OCI-LY7 (cell line): ENCODE measurements around the gene ABHD12. TPM values are rescaled to one million over a fixed set of nuclear protein-coding genes. Genes with fewer than 3 reads are reported as not detected.

Source experiments
- BruUV-seq: library from RNA; stranded (reverse); fragments of 400-500 nt; replicated peaks from 2 replicates; lab custom pipeline; 2021; lab: Mats Ljungman, UMichigan
- CTCF ChIA-PET: fragments of 300-600 bp; sonication (Branson Sonifier 250); formaldehyde crosslinking; loops from one replicate; lab custom pipeline; 2022; ENCODE audit warnings: antibody characterized with exemption; ENCODE audit not compliant: unreplicated experiment; lab: Charles Lee
- POLR2A ChIA-PET: fragments of 300-600 bp; sonication (Branson Sonifier 250); formaldehyde crosslinking; loops from one replicate; lab custom pipeline; 2022; ENCODE audit warnings: antibody characterized with exemption; lab: Charles Lee
- DNase-seq: peaks from one replicate; pipeline ENCODE4 v3.0.0-alpha.2; 2015; ENCODE audit warnings: low spot score
- H2AFZ ChIP-seq: fragments of 200-600 bp; sonication (generic), shearing (Covaris generic); 2 replicates; pipeline ENCODE4 v1.6.1; 2014; ENCODE audit warnings: mild to moderate bottlenecking, antibody characterized with exemption, low read length, moderate library complexity
- H3K27ac ChIP-seq: fragments of 200-600 bp; sonication (generic); 2 replicates; pipeline ENCODE4 v1.5.1; 2014; ENCODE audit warnings: mixed run types, low read depth, mild to moderate bottlenecking, moderate library complexity, low read length, inconsistent platforms; ENCODE audit not compliant: poor library complexity, severe bottlenecking
- H3K36me3 ChIP-seq: fragments of 200-600 bp; sonication (generic); 2 replicates; pipeline ENCODE4 v1.6.1; 2014; ENCODE audit warnings: mild to moderate bottlenecking, antibody characterized with exemption, low read length, moderate library complexity, mixed read lengths; ENCODE audit not compliant: insufficient read depth
- H3K4me1 ChIP-seq: fragments of 200-600 bp; sonication (generic); 2 replicates; pipeline ENCODE4 v1.5.1; 2014; ENCODE audit warnings: mild to moderate bottlenecking, low read length; ENCODE audit not compliant: insufficient read depth, poor library complexity, severe bottlenecking
- H3K4me2 ChIP-seq: fragments of 200-600 bp; sonication (generic); 2 replicates; pipeline ENCODE4 v1.6.1; 2014; ENCODE audit warnings: mild to moderate bottlenecking, low read length
- H3K4me3 ChIP-seq: fragments of 200-600 bp; sonication (generic); 2 replicates; pipeline ENCODE4 v1.5.1; 2014; ENCODE audit warnings: mild to moderate bottlenecking, low read depth, low read length; ENCODE audit not compliant: poor library complexity, severe bottlenecking
- H3K79me2 ChIP-seq: fragments of 200-600 bp; sonication (generic); 2 replicates; pipeline ENCODE4 v1.6.1; 2016; ENCODE audit warnings: low read depth, mild to moderate bottlenecking, low read length, moderate library complexity, mixed read lengths; ENCODE audit not compliant: insufficient read depth
- H3K9me2 ChIP-seq: fragments of 200-600 bp; sonication (generic); 2 replicates; pipeline ENCODE4 v1.6.1; 2016; ENCODE audit warnings: mild to moderate bottlenecking, low read length, mixed read lengths; ENCODE audit not compliant: insufficient read depth
- H3K9me3 ChIP-seq: fragments of 200-600 bp; sonication (generic); 2 replicates; pipeline ENCODE4 v1.6.1; 2014; ENCODE audit warnings: mild to moderate bottlenecking, mixed run types, low read length, mixed read lengths
- H4K20me1 ChIP-seq: fragments of 200-600 bp; sonication (generic); 2 replicates; pipeline ENCODE4 v1.6.1; 2014; ENCODE audit warnings: mild to moderate bottlenecking, antibody characterized with exemption, low read length, moderate library complexity, mixed read lengths; ENCODE audit not compliant: insufficient read depth
- EZH2phosphoT487 ChIP-seq: fragments of 200-600 bp; sonication (generic); IDR thresholded peaks from 2 replicates; pipeline ENCODE4 v1.6.1; 2018; ENCODE audit warnings: low read depth, borderline replicate concordance, mild to moderate bottlenecking, mixed run types, antibody characterized with exemption, low read length, moderate library complexity, mixed read lengths
- intact Hi-C: fragments of 100-400 bp; cut with micrococcal nuclease; formaldehyde crosslinking; loops from one replicate; pipeline ENCODE4 v1.10.0; 2022; ENCODE audit not compliant: unreplicated experiment
- total RNA-seq, 2 experiments: library from RNA; depleted of rRNA in 1 of 2; stranded (reverse); fragments of >200 nt in 1 of 2; shearing (Covaris generic) in 1 of 2; gene quantifications; 2 replicates each; pipeline ENCODE4 v1.2.3, GENCODE V29; 2014 to 2022
- TF ChIP-seq, protein P1 (sequence below): fragments of 200-600 bp; sonication (generic); conservative IDR thresholded peaks from 2 replicates; pipeline ENCODE4 v1.5.1; 2014; ENCODE audit warnings: mild to moderate bottlenecking, antibody characterized with exemption, low read length, moderate library complexity, mixed read lengths

The ABHD12 gene
- total RNA-seq, 2 experiments from 2014 or later = 10.6 to 12.9 TPM

DNA sequence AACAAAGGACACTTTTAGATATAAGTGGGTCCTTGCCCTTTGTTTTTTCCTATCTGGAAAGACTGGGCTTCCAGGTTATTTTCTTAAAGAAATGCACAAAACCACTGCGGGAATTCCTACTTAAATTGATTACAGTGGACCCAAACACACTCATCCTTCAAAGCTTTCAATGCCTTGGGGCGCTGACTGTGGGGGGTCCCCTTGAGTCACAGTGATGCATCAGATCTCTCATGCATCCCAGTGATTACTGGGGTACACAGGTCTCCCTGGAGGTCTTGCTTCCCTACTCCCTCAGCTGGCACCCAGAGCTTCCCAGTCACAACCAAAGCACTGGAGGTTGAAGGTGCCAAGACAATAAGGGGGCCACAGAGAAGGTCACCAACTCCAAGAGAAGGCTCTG lies 20.7 kb downstream of the ABHD12 start:
- Histone ChIP-seq H3K9me2 (no peaks in the 10 kb centered on the region), H4K20me1 (no peaks in the 10 kb centered on the region; the same call in 1 of the 2 replicates), H3K36me3 (no peaks in the 10 kb centered on the region), H3K4me1 (no peaks in the 10 kb centered on the region), H3K9me3 (no peaks in the 10 kb centered on the region), H3K4me3 (no peak overlapping the region), H2AFZ (no peak overlapping the region), H3K79me2 (no peaks in the 10 kb centered on the region), H3K4me2 (no peak overlapping the region), H3K27ac (no peak overlapping the region)
- ChIA-PET CTCF (no interaction called here), POLR2A (interaction anchor here (0.6 kb wide), 3 partner anchors 12 to 24 kb away, joined by 3 to 5 read pairs (median 3); no protein-coding TSS in a partner anchor)
- no TSS peak for BruUV-seq
- TF ChIP-seq, protein P1, sequence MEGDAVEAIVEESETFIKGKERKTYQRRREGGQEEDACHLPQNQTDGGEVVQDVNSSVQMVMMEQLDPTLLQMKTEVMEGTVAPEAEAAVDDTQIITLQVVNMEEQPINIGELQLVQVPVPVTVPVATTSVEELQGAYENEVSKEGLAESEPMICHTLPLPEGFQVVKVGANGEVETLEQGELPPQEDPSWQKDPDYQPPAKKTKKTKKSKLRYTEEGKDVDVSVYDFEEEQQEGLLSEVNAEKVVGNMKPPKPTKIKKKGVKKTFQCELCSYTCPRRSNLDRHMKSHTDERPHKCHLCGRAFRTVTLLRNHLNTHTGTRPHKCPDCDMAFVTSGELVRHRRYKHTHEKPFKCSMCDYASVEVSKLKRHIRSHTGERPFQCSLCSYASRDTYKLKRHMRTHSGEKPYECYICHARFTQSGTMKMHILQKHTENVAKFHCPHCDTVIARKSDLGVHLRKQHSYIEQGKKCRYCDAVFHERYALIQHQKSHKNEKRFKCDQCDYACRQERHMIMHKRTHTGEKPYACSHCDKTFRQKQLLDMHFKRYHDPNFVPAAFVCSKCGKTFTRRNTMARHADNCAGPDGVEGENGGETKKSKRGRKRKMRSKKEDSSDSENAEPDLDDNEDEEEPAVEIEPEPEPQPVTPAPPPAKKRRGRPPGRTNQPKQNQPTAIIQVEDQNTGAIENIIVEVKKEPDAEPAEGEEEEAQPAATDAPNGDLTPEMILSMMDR = no peak
- no peak for TF ChIP-seq EZH2phosphoT487
- intact Hi-C loops = no loop called here
- DNase-seq = no peak

DNA sequence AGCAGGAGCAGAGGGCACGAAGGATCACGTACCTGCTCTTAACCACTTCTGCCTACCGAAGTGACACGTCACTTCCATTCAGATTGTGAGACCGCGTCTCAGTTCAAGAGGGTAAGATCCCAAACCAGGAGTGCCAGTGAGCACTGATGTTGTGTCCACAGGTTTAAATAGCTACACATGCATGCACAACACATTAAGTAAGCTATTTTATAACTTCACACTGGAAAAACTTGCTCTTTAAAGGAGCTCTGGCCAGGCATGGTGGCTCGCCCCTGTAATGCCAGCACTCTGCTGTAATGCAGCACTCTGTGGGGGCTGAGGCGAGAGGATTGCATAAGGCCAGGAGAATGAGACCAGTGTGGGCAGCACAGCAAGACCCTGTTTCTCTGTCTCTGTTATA lies 21.1 kb downstream of the ABHD12 start:
- CTCF ChIA-PET = no interaction called here
- intact Hi-C loops = no loop called here
- POLR2A ChIA-PET = interaction anchor here (0.6 kb wide), 1 partner anchor 24 kb away, joined by 3 read pairs; no protein-coding TSS in a partner anchor

DNA sequence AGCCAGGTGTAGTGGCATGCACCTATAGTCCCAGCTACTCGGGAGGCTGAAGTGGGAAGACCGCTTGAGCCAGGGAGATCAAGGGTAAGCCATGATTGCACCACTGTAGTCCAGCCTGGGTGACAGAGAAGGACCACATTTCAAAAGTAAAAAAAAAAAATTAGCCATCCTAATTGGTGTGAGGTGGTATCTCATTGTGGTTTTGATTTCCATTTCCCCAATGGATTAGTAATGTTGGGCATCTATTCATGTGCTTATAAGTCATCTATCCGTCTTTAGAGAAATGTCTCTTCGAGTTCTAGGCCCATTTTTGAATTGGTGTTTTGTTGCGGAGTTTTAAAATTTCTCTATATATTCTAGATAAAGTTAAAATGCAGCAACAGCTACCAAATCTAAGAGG lies 21.7 kb downstream of the ABHD12 start:
- Histone ChIP-seq H2AFZ (no peak overlapping the region), H3K4me2 (no peak overlapping the region), H3K4me3 (no peak overlapping the region), H3K4me1 (no peaks in the 10 kb centered on the region), H4K20me1 (no peaks in the 10 kb centered on the region; the same call in 1 of the 2 replicates), H3K79me2 (no peaks in the 10 kb centered on the region), H3K27ac (no peak overlapping the region), H3K36me3 (no peaks in the 10 kb centered on the region), H3K9me2 (no peaks in the 10 kb centered on the region), H3K9me3 (no peaks in the 10 kb centered on the region)
- ChIA-PET CTCF (no interaction called here), POLR2A (no interaction called here)
- intact Hi-C loops = no loop called here
- no peak for TF ChIP-seq EZH2phosphoT487
- TF ChIP-seq, protein P1 = no peak
- BruUV-seq = no TSS peak
- no peak for DNase-seq

More for the DNA sequence above, 21.1 kb downstream of the ABHD12 start:
- H4K20me1 ChIP-seq = no peaks in the 10 kb centered on the region; the same call in 1 of the 2 replicates
- no TSS peak for BruUV-seq
- H3K36me3 ChIP-seq = no peaks in the 10 kb centered on the region
- no peaks in the 10 kb centered on the region for H3K9me3 ChIP-seq
- no peak overlapping the region for H3K4me3 ChIP-seq
- no peak overlapping the region for H2AFZ ChIP-seq
- no peaks in the 10 kb centered on the region for H3K9me2 ChIP-seq
- no peak overlapping the region for H3K4me2 ChIP-seq
- no peaks in the 10 kb centered on the region for H3K4me1 ChIP-seq
- no peak for DNase-seq
- H3K79me2 ChIP-seq = no peaks in the 10 kb centered on the region
- TF ChIP-seq EZH2phosphoT487 = no peak
- TF ChIP-seq, protein P1 = no peak
- H3K27ac ChIP-seq = no peak overlapping the region
